Activated T-cell treated with anti-CD3 and anti-CD28 coated beads, Interleukin-2, amount 50 U/mL, for 72 hours (primary cell): ENCODE data around the gene SLC51B. TPM values are rescaled to one million over a fixed set of nuclear protein-coding genes. Genes with fewer than 3 reads are reported as not detected.
"Not testable (repeated sequence)": the region's sequence is repeated elsewhere in the genome, so short reads cannot be mapped to it uniquely, and the experiment has no call there.

Source experiments
- ATAC-seq, 2 donors: fragments of 150-1000 bp; cut with Tn5 transposase; replicated peaks in 1 of 2; 2 replicates each; pipeline ENCODE4 v1.10.0; 2021; ENCODE audit warnings: moderate library complexity in 2 of 2, mild to moderate bottlenecking in 1 of 2
- DNase-seq, 2 donors: peaks; one replicate each; pipeline ENCODE4 v3.0.0; 2021 to 2022; ENCODE audit warnings: mixed read lengths in 1 of 2
- H3K27ac Mint-ChIP-seq: one replicate; pipeline ENCODE4 v1.8.0; 2022; ENCODE audit warnings: mild to moderate bottlenecking, moderate library complexity, mixed read lengths
- H3K27me3 Mint-ChIP-seq: one replicate; pipeline ENCODE4 v1.8.0; 2022; ENCODE audit warnings: low read depth, mixed read lengths
- H3K36me3 Mint-ChIP-seq, 2 donors: one replicate each; pipeline ENCODE4 v1.8.0; 2022; ENCODE audit warnings: mixed read lengths in 2 of 2, mild to moderate bottlenecking in 1 of 2; ENCODE audit not compliant: insufficient read depth in 2 of 2
- H3K4me1 Mint-ChIP-seq: one replicate; pipeline ENCODE4 v1.8.0; 2022; ENCODE audit warnings: low read depth, mixed read lengths
- H3K4me3 Mint-ChIP-seq, 2 donors: one replicate each; pipeline ENCODE4 v1.8.0; 2022; ENCODE audit warnings: mild to moderate bottlenecking in 2 of 2, mixed read lengths in 2 of 2, moderate library complexity in 2 of 2
- H3K9me3 Mint-ChIP-seq, 2 donors: one replicate each; pipeline ENCODE4 v1.8.0; 2022; ENCODE audit warnings: mixed read lengths in 2 of 2
- total RNA-seq, 2 donors: library from RNA; stranded (reverse); gene quantifications; one replicate each; pipeline ENCODE4 v1.2.3, GENCODE V29; 2022

Gene SLC51B
- total RNA-seq, 2 donors from 2014 or later: not detected

GRCh38 chr15:65095747-65096104 is 50.5 kb downstream of the SLC51B start:
- Mint-ChIP-seq H3K27me3 (no peaks in the 10 kb centered on the region), H3K4me1 (no peaks in the 10 kb centered on the region), H3K4me3 (no peak overlapping the region), H3K27ac (no peak overlapping the region), H3K36me3 (no peaks in the 10 kb centered on the region), H3K9me3 (no peaks in the 10 kb centered on the region)
- ATAC-seq (no peak), DNase-seq (no peak)

GRCh38 chr15:65096481-65097385 is 51.5 kb downstream of the SLC51B start:
- no peak overlapping the region for H3K27ac Mint-ChIP-seq
- peaks cover 3% of the 10 kb centered on the region in 2 donors for H3K36me3 Mint-ChIP-seq
- H3K4me3 Mint-ChIP-seq: no peak overlapping the region
- no peaks in the 10 kb centered on the region for H3K9me3 Mint-ChIP-seq
- DNase-seq: no peak
- H3K27me3 Mint-ChIP-seq: no peaks in the 10 kb centered on the region
- ATAC-seq: no peak
- no peaks in the 10 kb centered on the region for H3K4me1 Mint-ChIP-seq

- DNase-seq (no peak), ATAC-seq (no peak)
- Mint-ChIP-seq H3K27ac (no peak overlapping the region), H3K4me1 (no peaks in the 10 kb centered on the region), H3K9me3 (no peaks in the 10 kb centered on the region), H3K4me3 (no peak overlapping the region), H3K27me3 (no peaks in the 10 kb centered on the region), H3K36me3 (peaks cover 3% of the 10 kb centered on the region in 2 donors)
These were observed 52.6 kb downstream of the SLC51B start for GRCh38 chr15:65097651-65098263.

GRCh38 chr15:65099336-65099735 is 54.1 kb downstream of the SLC51B start:
- Mint-ChIP-seq H3K9me3 (no peaks in the 10 kb centered on the region), H3K4me3 (no peak overlapping the region), H3K27me3 (no peaks in the 10 kb centered on the region), H3K36me3 (peaks cover 3% of the 10 kb centered on the region in 2 donors), H3K4me1 (no peaks in the 10 kb centered on the region), H3K27ac (no peak overlapping the region)
- no peak for DNase-seq
- no peak for ATAC-seq

- not testable (repeated sequence) for H3K9me3 Mint-ChIP-seq, ATAC-seq, DNase-seq, H3K36me3 Mint-ChIP-seq, H3K27ac Mint-ChIP-seq, H3K4me3 Mint-ChIP-seq, H3K4me1 Mint-ChIP-seq, H3K27me3 Mint-ChIP-seq
These were observed 54.6 kb downstream of the SLC51B start for GRCh38 chr15:65099801-65100200.

- H3K27me3 Mint-ChIP-seq: no peaks in the 10 kb centered on the region
- H3K36me3 Mint-ChIP-seq: peaks cover 3% of the 10 kb centered on the region in 2 donors
- no peak for ATAC-seq
- no peaks in the 10 kb centered on the region for H3K4me1 Mint-ChIP-seq
- DNase-seq: no peak
- H3K27ac Mint-ChIP-seq: peak overlapping the region; percentile 64
- no peaks in the 10 kb centered on the region for H3K9me3 Mint-ChIP-seq
- no peak overlapping the region for H3K4me3 Mint-ChIP-seq
These were observed 55.3 kb downstream of the SLC51B start for GRCh38 chr15:65100442-65100841.

GRCh38 chr15:65101411-65101890 is 56.3 kb downstream of the SLC51B start:
- peaks cover 8% of the 10 kb centered on the region for H3K4me1 Mint-ChIP-seq
- no peak overlapping the region for H3K27ac Mint-ChIP-seq

GRCh38 chr15:65101891-65102708 is 56.9 kb downstream of the SLC51B start:
- DNase-seq (no peak), ATAC-seq (no peak)
- Mint-ChIP-seq H3K4me3 (no peak overlapping the region), H3K36me3 (peaks cover 3 to 7% of the 10 kb centered on the region in 2 donors), H3K9me3 (no peaks in the 10 kb centered on the region), H3K27me3 (no peaks in the 10 kb centered on the region), H3K27ac (no peak overlapping the region), H3K4me1 (peaks cover 8% of the 10 kb centered on the region)

More at GRCh38 chr15:65101411-65101890, 56.3 kb downstream of the SLC51B start:
- Mint-ChIP-seq H3K4me3 (no peak overlapping the region), H3K36me3 (peaks cover 3 to 7% of the 10 kb centered on the region in 2 donors), H3K9me3 (no peaks in the 10 kb centered on the region), H3K27me3 (no peaks in the 10 kb centered on the region)
- peak; percentile 55 to 61 for DNase-seq
- ATAC-seq: no peak

GRCh38 chr15:65102912-65103311 is 57.7 kb downstream of the SLC51B start:
- peaks cover 8% of the 10 kb centered on the region for H3K4me1 Mint-ChIP-seq
- H3K27ac Mint-ChIP-seq: no peak overlapping the region
- H3K4me3 Mint-ChIP-seq: no peak overlapping the region
- H3K9me3 Mint-ChIP-seq: no peaks in the 10 kb centered on the region
- ATAC-seq: no peak
- no peak for DNase-seq
- no peaks in the 10 kb centered on the region for H3K27me3 Mint-ChIP-seq
- H3K36me3 Mint-ChIP-seq: peaks cover 3 to 7% of the 10 kb centered on the region in 2 donors

Other genes starting within 250 kb of the SLC51B start
- 10 to 100 TPM; 33.3 to 39.7 TPM for gene PIF1, start 219.7 kb upstream of the SLC51B start, total RNA-seq
- 10 to 100 TPM; 14.3 to 15.3 TPM for gene PLEKHO2, start 203.5 kb upstream of the SLC51B start, total RNA-seq
- 1 to 10 TPM; 7.2 to 8.4 TPM for gene ANKDD1A, start 133.5 kb upstream of the SLC51B start, total RNA-seq
- gene SPG21, start 55.5 kb upstream of the SLC51B start, total RNA-seq: 10 to 100 TPM; 52.2 to 57.9 TPM
- 10 to 100 TPM; 12.9 to 18.2 TPM for gene MTFMT, start 15.7 kb upstream of the SLC51B start, total RNA-seq
- not detected for gene RASL12, start 22.6 kb downstream of the SLC51B start, total RNA-seq
- not detected for gene KBTBD13, start 31.4 kb downstream of the SLC51B start, total RNA-seq
- gene UBAP1L, start 69.8 kb downstream of the SLC51B start, total RNA-seq: 1 to 10 TPM; 5.2 to 6.3 TPM
- 10 to 100 TPM; 47.4 to 49.0 TPM for gene PDCD7, start 88.4 kb downstream of the SLC51B start, total RNA-seq
- 10 to 100 TPM; 61.9 to 64.5 TPM for gene CLPX, start 140.0 kb downstream of the SLC51B start, total RNA-seq
- gene CILP, start 166.1 kb downstream of the SLC51B start, total RNA-seq: under 1 TPM in 1 of 2 donors, not detected in 1; 0.05 TPM
- gene PARP16, start 241.5 kb downstream of the SLC51B start, total RNA-seq: 10 to 100 TPM; 25.4 to 31.9 TPM